ENCODE measurements around the gene CXXC5. TPM values are rescaled to one million over a fixed set of nuclear protein-coding genes. Genes with fewer than 3 reads are reported as not detected.

The CXXC5 gene
- total RNA-seq, 1 donor from 2014 or later, result 151 TPM

- Histone ChIP-seq H3K4me1 (ENCODE audit: insufficient read depth, low read length) (peaks cover 44% of the 10 kb centered on the region), H4K20me1 (ENCODE audit: insufficient read depth, low read length) (peaks cover 44% of the 10 kb centered on the region), H3K36me3 (ENCODE audit: insufficient read depth, low read length) (no peaks in the 10 kb centered on the region), H3K27ac (ENCODE audit: low read depth, low read length) (peak overlapping the region; percentile 94), H2AFZ (ENCODE audit: low read depth, low read length) (no peak overlapping the region), H3K9ac (ENCODE audit: low read length) (peak overlapping the region; percentile 88), H3K4me3 (ENCODE audit: insufficient read depth, low read depth, low read length) (peak overlapping the region; percentile 77), H3K27me3 (ENCODE audit: insufficient read depth, low read length) (no peaks in the 10 kb centered on the region), H3K79me2 (ENCODE audit: insufficient read depth, low read length) (peaks cover 63% of the 10 kb centered on the region), H3K4me2 (ENCODE audit: low read length) (peak overlapping the region; percentile 87), H3K9me3 (ENCODE audit: insufficient read depth, low read depth, low read length) (no peaks in the 10 kb centered on the region)
- DNase-seq (ENCODE audit: low read depth) (no peak), FAIRE-seq (no peak)
- Mint-ChIP-seq H3K27ac (ENCODE audit: unreplicated experiment) (peak overlapping the region; percentile 86), H3K27me3 (ENCODE audit: low read depth, unreplicated experiment) (peaks cover 11% of the 10 kb centered on the region), H3K9me3 (ENCODE audit: unreplicated experiment) (peaks cover 2% of the 10 kb centered on the region), H3K36me3 (ENCODE audit: low read depth, unreplicated experiment) (peaks cover 8% of the 10 kb centered on the region), H3K4me1 (ENCODE audit: low read depth, unreplicated experiment) (peaks cover 33% of the 10 kb centered on the region), H3K4me3 (ENCODE audit: unreplicated experiment) (peak overlapping the region; percentile 100)
- no peak for TF ChIP-seq EZH2 (IDR thresholded peaks at IDR 0.05; ENCODE audit: insufficient read depth, low read length)
- TF ChIP-seq, protein P1, sequence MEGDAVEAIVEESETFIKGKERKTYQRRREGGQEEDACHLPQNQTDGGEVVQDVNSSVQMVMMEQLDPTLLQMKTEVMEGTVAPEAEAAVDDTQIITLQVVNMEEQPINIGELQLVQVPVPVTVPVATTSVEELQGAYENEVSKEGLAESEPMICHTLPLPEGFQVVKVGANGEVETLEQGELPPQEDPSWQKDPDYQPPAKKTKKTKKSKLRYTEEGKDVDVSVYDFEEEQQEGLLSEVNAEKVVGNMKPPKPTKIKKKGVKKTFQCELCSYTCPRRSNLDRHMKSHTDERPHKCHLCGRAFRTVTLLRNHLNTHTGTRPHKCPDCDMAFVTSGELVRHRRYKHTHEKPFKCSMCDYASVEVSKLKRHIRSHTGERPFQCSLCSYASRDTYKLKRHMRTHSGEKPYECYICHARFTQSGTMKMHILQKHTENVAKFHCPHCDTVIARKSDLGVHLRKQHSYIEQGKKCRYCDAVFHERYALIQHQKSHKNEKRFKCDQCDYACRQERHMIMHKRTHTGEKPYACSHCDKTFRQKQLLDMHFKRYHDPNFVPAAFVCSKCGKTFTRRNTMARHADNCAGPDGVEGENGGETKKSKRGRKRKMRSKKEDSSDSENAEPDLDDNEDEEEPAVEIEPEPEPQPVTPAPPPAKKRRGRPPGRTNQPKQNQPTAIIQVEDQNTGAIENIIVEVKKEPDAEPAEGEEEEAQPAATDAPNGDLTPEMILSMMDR (IDR thresholded peaks at IDR 0.05; ENCODE audit: insufficient read depth, low read depth, low read length), result no peak
These were observed 1.2 kb downstream of the CXXC5 start for GRCh38 chr5:139649082-139649991.

DNA sequence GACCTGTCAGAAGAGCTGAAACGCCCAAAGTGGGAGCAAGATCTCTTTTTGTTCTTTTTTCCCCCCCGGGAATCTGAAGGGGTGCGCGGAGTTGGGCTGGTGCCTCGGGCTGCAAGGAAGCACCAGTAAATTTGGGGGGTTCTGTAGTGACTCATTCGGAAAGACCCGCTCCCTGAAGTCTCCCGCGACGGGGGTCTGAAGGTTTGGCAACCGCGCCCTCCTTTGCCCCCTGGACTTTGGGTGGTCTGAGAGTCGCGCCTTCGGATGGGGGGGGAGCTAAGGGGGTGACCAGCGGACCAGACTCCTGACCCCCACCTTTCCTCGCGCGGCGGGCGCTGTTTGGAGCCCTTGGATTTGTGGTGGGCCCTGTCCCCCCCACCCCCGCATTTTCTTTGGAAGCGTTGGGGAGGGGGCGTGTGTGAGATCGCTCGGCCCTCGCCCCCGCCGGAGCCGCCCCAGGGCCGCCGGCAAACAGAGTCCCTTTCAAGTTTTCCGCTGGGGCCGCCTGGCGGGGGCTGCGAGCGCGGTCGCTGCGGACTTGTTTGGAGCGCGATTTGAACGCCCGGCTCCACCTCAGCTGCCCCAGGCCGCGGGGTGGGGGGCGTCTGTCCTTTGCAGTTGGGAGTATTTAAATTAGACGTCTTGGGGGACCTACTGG is 2.0 kb downstream of the CXXC5 start:
- no peak for FAIRE-seq
- no peak for TF ChIP-seq EZH2 (IDR thresholded peaks at IDR 0.05; ENCODE audit: insufficient read depth, low read length)
- TF ChIP-seq, protein P1 (IDR thresholded peaks at IDR 0.05; ENCODE audit: insufficient read depth, low read depth, low read length), result no peak
- Histone ChIP-seq H3K9ac (ENCODE audit: low read length) (peak overlapping the region; percentile 88), H3K27ac (ENCODE audit: low read depth, low read length) (peak overlapping the region; percentile 94), H4K20me1 (ENCODE audit: insufficient read depth, low read length) (peaks cover 49% of the 10 kb centered on the region), H3K9me3 (ENCODE audit: insufficient read depth, low read depth, low read length) (no peaks in the 10 kb centered on the region), H3K27me3 (ENCODE audit: insufficient read depth, low read length) (no peaks in the 10 kb centered on the region), H3K4me1 (ENCODE audit: insufficient read depth, low read length) (peaks cover 51% of the 10 kb centered on the region), H2AFZ (ENCODE audit: low read depth, low read length) (no peak overlapping the region), H3K4me3 (ENCODE audit: insufficient read depth, low read depth, low read length) (peak overlapping the region; percentile 77), H3K4me2 (ENCODE audit: low read length) (peak overlapping the region; percentile 87), H3K36me3 (ENCODE audit: insufficient read depth, low read length) (no peaks in the 10 kb centered on the region), H3K79me2 (ENCODE audit: insufficient read depth, low read length) (peaks cover 72% of the 10 kb centered on the region)
- H3K36me3 Mint-ChIP-seq (ENCODE audit: low read depth, unreplicated experiment), result peaks cover 8% of the 10 kb centered on the region
- peaks cover 5% of the 10 kb centered on the region for H3K27me3 Mint-ChIP-seq (ENCODE audit: low read depth, unreplicated experiment)
- H3K4me3 Mint-ChIP-seq (ENCODE audit: unreplicated experiment), result peak overlapping the region; percentile 100
- H3K4me1 Mint-ChIP-seq (ENCODE audit: low read depth, unreplicated experiment), result peaks cover 35% of the 10 kb centered on the region
- no peak for DNase-seq (ENCODE audit: low read depth)
- peaks cover 2% of the 10 kb centered on the region for H3K9me3 Mint-ChIP-seq (ENCODE audit: unreplicated experiment)
- H3K27ac Mint-ChIP-seq (ENCODE audit: unreplicated experiment), result peak overlapping the region; percentile 86
